HL-60 (cell line): ENCODE measurements around the gene PARP14.

Experiments used
- GABPA ChIP-seq: IDR thresholded peaks from 2 replicates; pipeline ENCODE4 v1.6.1; 2012; ENCODE audit warnings: low read depth
- POLR2AphosphoS5 ChIP-seq: IDR thresholded peaks from 2 replicates; pipeline ENCODE4 v1.6.1; 2012; ENCODE audit warnings: low read depth
- SPI1 ChIP-seq: IDR thresholded peaks from 2 replicates; pipeline ENCODE4 v1.6.1; 2012; ENCODE audit warnings: low read depth, mild to moderate bottlenecking, borderline replicate concordance
- TF ChIP-seq, protein P1 (sequence below): IDR thresholded peaks from one replicate; pipeline ENCODE4 v1.5.1; 2011; ENCODE audit warnings: low read length, control low read depth, inconsistent platforms; ENCODE audit not compliant: insufficient read depth

DNA sequence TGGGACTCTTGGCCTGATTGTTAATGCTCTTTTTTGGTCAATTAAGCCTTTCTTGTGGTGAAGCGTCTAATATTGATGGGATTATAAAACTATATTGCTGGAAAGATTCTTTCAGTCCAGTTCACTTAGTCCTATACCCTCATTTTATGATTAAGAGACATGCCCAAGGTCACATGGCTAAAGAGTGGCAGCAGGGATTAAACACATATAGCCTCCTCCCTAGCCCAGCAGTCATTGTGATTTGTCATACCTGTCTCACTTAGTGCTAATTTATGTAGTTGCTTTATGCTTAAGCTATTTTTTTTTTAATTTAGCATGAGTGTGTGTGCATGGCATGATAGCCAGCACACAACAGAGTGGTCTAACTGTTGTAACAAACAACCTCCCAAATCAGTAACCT, 9.5 kb downstream of the PARP14 start:
- TF ChIP-seq, protein P1, sequence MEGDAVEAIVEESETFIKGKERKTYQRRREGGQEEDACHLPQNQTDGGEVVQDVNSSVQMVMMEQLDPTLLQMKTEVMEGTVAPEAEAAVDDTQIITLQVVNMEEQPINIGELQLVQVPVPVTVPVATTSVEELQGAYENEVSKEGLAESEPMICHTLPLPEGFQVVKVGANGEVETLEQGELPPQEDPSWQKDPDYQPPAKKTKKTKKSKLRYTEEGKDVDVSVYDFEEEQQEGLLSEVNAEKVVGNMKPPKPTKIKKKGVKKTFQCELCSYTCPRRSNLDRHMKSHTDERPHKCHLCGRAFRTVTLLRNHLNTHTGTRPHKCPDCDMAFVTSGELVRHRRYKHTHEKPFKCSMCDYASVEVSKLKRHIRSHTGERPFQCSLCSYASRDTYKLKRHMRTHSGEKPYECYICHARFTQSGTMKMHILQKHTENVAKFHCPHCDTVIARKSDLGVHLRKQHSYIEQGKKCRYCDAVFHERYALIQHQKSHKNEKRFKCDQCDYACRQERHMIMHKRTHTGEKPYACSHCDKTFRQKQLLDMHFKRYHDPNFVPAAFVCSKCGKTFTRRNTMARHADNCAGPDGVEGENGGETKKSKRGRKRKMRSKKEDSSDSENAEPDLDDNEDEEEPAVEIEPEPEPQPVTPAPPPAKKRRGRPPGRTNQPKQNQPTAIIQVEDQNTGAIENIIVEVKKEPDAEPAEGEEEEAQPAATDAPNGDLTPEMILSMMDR = no peak
- TF ChIP-seq POLR2AphosphoS5 (no peak), GABPA (no peak), SPI1 (no peak)
